ENCODE results near the gene SLC22A3. TPM values are rescaled to one million over a fixed set of nuclear protein-coding genes. Genes with fewer than 3 reads are reported as not detected.

SLC22A3 gene
- total and polyA plus RNA-seq, 2 of the 13 experiments (the other 11 are each of a cell fraction or from before 2014, with no cell fraction given) = 12.0 to 31.5 TPM

GRCh38 chr6:160455541-160456213 lies 107.5 kb downstream of the SLC22A3 start (continued):
- TF ChIP-seq ZBTB20 (CRISPR knock-in tag; IDR thresholded peaks at IDR 0.05; ENCODE audit: borderline replicate concordance, low read depth) (0 out of 2 replicates have a peak, but pooled peaks have one; percentile 45), ZNF20 (CRISPR knock-in tag; IDR thresholded peaks at IDR 0.05) (no peak), RBAK (CRISPR knock-in tag; IDR thresholded peaks at IDR 0.05) (0 out of 2 replicates have a peak, but pooled peaks have one; percentile 16), ZNF276 (CRISPR knock-in tag; IDR thresholded peaks at IDR 0.05; ENCODE audit: low read depth) (0 out of 2 replicates have a peak, but pooled peaks have one; percentile 64), SKIL (CRISPR knock-in tag; IDR thresholded peaks at IDR 0.05; ENCODE audit: borderline replicate concordance) (no peak), ZNF563 (CRISPR knock-in tag; IDR thresholded peaks at IDR 0.05) (no peak), FOXP1 (IDR thresholded peaks at IDR 0.05) (no peak), FOXP1 (CRISPR knock-in tag; IDR thresholded peaks at IDR 0.05) (no peak), TBX3 (IDR thresholded peaks at IDR 0.05; ENCODE audit: borderline replicate concordance) (no peak), ZNF512B (CRISPR knock-in tag; IDR thresholded peaks at IDR 0.05; ENCODE audit: borderline replicate concordance) (peak; percentile 92; the same call in 1 of the 2 replicates), FOXA3 (CRISPR knock-in tag; IDR thresholded peaks at IDR 0.05) (peak; percentile 47), ZNF484 (CRISPR knock-in tag; IDR thresholded peaks at IDR 0.05; ENCODE audit: borderline replicate concordance, low read depth) (no peak), ZNF567 (CRISPR knock-in tag; IDR thresholded peaks at IDR 0.05; ENCODE audit: borderline replicate concordance) (0 out of 2 replicates have a peak, but pooled peaks have one; percentile 60), ZNF713 (CRISPR knock-in tag; IDR thresholded peaks at IDR 0.05) (peak; percentile 68; the same call in 1 of the 2 replicates), THAP9 (CRISPR knock-in tag; IDR thresholded peaks at IDR 0.05; ENCODE audit: borderline replicate concordance) (0 out of 2 replicates have a peak, but pooled peaks have one; percentile 27), GATAD2A (CRISPR knock-in tag; IDR thresholded peaks at IDR 0.05) (peak; percentile 47; the same call in 1 of the 2 replicates), RAD21 (CRISPR knock-in tag; IDR thresholded peaks at IDR 0.05) (peak; percentile 97), KLF15 (CRISPR knock-in tag; IDR thresholded peaks at IDR 0.05; ENCODE audit: borderline replicate concordance) (no peak), ZNF781 (CRISPR knock-in tag; IDR thresholded peaks at IDR 0.05; ENCODE audit: borderline replicate concordance, not compliant biosample characterization) (peak; percentile 70)

Measured in HepG2 (cell line).